CD4-positive, alpha-beta T cell treated with Interferon gamma for 1 hour (primary cell): ENCODE results near the gene FBXL13.
"Not testable (repeated sequence)": the region's sequence is repeated elsewhere in the genome, so short reads cannot be mapped to it uniquely, and the experiment has no call there.

Source experiments
- DNase-seq: peaks from one replicate; pipeline ENCODE4 v3.0.0-alpha.2; 2020

The FBXL13 gene

DNA sequence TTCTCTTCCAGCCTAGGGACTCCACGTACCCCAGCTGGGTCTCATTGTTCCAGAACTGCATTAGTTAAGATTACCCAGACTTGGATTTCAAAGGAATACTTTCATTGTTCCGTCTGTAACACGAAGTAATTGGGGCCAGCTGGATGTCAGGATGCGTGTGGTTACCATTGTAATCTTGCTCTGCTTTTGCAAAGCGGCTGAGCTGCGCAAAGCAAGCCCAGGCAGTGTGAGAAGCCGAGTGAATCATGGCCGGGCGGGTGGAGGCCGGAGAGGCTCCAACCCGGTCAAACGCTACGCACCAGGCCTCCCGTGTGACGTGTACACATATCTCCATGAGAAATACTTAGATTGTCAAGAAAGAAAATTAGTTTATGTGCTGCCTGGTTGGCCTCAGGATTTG lies 140.8 kb downstream of the FBXL13 start:
- no peak for DNase-seq

DNA sequence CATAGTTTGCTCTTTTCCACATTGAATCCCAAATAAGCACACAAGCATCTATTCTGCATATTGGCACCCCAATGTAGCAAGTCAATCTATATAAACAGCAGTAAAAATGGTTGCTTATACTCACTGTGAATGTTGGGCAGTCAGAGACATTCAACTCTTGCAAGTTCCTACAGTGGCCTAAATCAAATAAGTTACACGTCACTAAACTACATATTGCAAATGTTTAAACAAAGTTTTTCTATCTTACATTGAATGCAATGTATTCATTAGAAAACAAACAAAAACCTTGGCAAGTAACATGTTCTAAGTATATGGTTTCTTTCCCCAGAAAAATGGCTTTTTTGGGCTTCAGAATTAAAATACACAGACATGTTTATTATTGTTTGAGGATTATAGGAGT lies 142.8 kb downstream of the FBXL13 start:
- no peak for DNase-seq

DNA sequence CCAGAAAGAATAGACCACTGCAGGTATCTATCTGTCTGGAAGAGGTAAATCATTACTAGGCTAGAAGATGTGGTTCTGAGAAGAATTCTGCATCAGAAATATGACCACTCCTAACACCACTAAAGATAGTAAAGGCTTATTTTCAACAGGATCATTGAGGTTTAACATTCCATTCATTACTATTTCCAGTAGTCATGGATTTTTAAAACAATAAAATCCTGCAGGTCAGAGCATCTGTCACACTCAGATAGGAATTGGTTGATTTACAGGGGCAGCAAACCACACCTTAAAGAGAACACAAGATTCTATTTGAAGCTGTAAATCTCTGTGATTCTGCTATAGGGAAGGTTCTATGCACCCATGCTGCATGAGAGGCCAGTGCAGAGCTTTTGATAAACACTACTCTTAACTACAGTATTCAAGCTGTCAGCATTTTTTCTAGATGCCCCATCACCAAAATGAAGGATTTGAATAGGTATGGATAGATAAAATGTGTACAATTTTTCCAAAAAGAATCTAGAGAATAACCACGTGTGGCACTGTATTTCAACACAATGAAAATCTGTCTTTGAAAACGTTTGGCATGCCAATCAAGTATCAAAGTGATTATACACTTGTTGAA lies 147.2 kb downstream of the FBXL13 start:
- DNase-seq = no peak

DNA sequence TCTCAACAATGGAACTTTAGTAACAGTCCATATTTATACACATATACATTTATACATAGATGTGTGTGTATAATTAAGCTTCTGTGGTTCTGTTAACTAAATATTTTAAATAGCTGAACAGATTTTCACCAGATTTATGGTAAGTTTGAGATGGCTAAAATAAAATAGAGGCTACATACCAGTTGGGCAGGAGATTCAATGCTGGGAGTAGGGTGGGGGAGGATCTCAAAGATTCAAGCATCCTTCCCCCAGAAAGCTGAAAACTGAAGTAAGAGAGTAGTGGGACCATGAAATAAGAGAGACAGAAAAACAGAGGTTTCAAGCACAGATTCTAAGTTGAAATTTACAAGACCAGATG lies 147.8 kb downstream of the FBXL13 start:
- no peak for DNase-seq

DNA sequence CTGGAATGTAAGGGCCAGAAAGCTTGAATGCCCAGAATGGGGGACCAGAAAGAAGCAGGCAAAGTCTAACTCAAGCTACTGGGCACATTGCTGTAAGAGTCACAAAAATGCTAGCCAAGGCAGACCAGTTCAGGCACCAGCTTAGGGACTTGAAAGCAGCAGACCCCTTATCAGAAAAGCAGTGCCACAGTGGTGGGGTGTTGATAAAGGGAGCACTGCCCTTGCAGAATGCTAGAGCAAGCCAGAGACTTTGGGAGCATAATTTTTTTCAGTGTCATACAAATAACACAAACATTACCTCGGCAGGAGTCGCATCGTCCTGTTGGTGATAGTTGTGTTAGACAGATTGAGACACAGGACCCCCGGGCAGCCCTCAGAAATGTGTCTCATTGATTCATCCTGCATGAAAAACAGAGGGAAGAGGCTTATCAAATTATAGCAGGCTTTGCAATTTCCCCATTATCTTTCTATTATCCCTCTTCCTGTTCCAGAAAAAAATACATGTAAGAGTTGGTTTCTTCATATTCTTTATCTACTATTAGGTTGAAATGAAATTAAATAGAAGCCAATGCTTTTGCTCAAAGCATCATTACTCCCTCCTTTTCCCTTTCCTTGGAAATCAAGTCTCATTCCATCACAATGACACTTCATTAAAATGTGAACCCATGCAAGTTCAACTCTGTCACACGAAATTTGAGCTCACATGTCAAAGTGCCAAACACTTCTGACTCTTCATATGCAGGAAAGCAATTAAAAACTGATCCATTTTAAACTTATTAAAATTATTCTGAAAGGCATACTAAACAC lies 148.4 kb downstream of the FBXL13 start:
- no peak for DNase-seq

DNA sequence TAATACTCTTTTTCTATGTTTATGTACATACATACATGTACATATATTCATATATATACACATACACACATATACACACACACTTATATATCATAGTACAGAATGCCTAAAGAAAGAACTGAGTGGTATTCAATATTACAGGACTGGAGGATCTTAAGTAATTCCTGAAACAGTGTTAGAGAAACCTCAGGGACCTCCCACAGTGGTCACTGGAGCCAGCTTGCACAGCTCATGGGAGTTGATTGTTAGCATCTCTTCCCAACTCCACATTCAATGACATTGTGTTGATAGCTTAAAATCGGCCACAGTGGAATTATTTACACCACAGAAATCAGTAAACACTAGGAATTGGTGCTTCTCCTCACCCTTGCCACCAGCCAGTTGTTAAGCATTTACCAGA lies 155.8 kb downstream of the FBXL13 start:
- DNase-seq = no peak

DNA sequence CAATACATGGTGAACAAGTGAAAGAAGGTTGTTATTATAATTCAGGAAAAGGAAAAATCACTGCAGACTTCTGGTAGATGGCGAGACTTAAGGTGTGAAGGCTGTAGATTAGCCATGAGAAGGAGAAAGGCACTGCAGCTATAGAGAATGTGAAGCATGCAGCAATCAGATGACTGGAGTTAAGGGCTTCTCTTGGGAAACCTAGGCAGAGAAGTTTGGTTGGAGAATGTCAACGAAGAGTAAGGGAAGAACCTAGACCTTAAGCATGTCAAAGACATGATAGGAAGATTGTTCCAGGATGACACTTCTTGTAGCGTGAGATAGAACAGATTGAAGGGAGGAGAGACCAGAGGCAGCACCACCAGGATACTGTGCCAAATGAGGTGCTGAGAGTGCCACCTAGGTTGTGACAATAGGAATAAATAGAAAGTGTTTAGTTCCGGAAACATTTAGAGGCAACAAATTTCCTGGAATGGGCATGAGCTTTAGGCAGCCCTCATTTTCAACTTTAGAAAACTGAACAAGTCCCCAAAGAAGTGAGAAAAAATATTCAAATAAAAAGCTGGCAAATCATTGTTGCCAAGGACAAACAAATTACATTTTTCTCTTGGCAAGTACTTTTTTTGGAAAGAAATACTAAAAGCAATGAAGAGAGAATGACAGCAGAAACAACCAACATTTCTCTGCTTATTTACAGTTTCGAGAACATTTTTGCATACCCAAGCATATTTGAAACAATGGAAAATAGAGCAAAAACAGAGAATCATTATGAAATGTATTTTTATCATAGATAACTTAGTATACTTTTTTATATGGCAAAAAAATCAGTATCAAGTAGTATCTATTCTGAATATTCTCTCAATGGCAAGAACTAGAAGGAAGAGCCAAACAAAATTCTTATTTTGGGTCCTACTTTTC lies 156.9 kb downstream of the FBXL13 start:
- no peak for DNase-seq

DNA sequence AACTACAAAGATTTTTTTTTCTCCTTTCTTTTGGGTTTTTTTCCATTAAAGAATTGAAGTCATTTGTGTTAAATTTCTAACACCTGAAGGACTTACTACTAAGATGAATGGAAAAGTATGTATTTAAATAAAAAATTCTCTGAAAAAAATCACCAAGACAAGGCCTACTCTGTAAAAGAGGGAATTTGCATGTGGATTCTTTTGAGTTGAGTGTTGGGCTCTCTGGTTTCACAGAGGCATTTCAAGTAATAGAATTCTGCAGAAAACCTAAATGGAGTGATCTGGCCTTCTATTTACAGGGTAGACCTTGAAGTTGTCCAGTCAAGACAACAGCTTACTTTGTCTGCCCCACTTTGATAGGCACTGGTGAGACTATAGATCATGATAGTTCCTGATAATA lies 157.7 kb downstream of the FBXL13 start:
- no peak for DNase-seq

DNA sequence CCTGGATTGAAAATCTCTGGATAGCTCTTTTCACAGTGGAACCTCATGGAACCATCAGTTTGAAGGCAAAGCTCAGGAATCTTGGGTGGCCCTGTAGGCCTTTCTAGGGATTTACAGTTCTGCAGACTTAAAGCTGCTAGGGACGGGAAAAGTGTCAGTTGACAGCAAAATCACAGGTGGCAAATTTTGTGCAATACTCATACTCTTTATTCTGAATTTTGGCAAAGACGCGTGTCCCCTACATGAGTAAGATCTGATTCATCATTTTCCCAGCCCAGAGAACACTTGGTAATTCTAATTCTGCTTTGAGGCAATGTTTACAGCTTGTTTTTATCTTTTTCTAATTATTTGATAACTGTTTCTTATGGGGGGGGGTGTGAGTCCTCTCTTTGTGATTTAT lies 158.2 kb downstream of the FBXL13 start:
- no peak for DNase-seq

DNA sequence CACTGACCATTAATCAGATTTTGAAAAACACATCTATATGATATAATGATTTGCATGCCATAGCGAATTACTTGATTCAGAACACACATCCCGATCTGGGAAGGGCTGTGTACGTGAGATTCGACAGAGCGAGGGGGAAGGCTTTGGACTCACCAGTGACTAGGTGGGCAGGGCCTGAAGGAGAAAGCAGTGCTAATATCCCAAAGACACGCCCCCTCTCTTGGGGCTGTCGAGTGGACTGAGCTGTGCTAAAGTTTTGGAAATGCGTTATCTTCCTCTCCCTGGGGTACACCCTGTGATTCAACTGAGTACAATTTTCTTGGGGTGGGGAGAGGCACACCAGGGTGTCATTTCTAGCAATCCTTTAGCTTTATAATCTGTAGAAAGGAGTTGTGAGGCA lies 160.0 kb downstream of the FBXL13 start:
- DNase-seq = no peak

DNA sequence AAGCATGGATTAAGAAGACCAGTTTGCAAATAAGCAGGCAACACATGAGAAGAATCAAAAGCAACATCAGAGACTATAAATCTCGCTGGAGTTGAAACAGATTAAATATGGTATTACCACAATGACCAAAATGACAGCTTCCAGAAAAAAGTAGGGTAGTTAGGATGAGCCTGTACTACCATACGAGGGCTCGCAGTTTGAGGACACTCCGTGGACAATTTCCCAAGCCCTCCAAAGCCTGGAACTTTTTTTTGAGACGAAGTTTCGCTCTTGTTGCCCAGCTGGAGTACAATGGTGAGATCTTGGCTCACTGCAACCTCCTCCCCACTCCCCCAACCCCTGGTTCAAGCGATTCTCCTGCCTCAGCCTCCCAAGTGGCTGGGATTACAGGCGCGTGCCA lies 160.8 kb downstream of the FBXL13 start:
- DNase-seq = no peak

DNA sequence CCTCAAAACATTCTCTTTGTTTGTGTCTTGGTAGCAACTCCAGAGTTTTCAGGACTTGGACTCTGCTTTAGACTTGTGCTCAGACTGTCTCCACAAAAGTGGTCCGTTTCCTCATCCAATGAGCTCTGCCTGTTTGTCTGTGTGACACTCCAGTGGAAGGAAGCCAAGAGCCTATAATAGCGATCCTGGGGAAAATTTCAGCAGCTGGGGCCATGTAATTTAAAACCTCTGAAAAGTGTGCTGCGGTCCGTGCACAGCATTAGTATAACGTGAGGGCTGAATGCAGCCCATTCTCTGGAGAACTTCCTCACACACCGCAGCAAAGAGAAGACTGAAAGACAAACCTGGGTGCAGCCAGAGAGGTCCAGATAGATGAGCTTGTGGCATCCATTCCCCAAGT lies 161.9 kb downstream of the FBXL13 start, which contains the start of gene LRRC17:
Gene LRRC17 (plus strand): TSS at position 259 of the 400 bp plus-strand sequence. CDS start 20,914 bp downstream, outside the sequence.
- DNase-seq = no peak

DNA sequence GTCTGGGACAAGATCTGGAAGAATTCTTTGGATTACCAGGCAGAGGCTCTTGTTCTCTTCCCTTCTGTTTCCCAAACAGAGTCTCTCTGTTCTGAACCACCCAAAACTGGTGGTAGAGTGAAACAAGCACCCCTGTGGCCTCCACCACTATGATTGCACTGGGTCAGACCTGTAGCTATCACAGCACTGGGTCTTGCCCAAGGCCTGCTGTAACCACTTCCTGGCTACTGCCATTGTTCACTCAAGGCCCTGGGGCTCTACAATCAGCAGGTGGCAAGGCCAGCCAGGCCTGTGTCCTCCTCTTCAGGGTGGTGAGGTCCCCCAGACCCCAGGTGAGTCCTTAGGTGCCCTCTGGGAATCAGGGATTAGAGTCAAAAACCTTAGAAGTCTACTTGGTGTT lies 165.9 kb downstream of the FBXL13 start:
- no peak for DNase-seq

DNA sequence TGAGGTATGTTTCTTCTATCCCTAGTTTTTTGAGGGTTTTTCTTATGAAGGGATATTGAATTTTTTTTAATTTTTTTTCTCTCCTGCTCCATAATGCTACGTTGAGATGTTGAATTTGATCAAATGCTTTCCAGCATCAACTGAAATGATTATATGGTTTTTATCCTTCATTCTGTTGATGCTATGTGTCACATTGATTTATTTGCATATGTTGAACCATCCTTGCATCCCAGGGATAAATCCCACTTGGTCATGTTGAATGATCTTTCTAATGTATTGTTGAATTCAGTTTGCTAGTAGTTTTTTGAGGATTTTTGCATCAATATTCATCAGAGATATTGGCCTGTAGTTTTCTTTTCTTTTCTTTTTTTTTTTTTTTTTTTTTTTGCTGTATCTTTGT lies 171.0 kb downstream of the FBXL13 start:
- DNase-seq = not testable (repeated sequence)

DNA sequence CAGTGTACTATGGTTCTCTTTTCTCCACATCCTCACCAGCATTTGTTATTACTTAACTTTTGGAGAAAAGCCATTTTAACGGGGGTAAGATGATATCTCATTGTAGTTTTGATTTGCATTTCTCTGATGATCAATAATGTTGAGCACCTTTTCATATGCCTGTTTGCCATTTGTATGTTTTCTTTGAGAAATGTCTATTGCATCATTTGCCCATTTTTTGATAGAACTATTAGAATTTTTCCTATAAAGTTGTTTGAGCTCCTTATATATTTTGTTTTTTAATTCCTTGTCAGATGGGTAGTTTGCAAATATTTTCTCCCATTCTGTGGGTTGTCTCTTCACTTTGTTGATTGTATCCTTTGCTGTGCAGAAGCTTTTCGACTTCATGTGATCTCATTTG lies 172.5 kb downstream of the FBXL13 start:
- DNase-seq = not testable (repeated sequence)

DNA sequence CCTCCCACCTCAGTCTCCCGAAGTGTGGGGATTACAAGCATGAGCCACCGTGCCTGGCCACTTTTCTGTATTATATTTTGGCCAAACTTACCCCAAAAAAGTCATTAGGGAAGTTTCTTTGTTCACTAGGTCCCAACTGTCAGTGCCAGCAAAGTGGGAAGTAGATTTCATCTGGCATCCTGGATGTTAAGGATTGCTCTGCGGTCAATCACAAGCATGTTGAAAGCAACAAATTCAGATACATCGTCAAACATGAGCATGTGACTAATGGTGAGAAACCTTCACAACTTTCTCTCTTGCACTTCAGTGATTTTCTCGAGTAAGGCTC lies 176.1 kb downstream of the FBXL13 start:
- no peak for DNase-seq

DNA sequence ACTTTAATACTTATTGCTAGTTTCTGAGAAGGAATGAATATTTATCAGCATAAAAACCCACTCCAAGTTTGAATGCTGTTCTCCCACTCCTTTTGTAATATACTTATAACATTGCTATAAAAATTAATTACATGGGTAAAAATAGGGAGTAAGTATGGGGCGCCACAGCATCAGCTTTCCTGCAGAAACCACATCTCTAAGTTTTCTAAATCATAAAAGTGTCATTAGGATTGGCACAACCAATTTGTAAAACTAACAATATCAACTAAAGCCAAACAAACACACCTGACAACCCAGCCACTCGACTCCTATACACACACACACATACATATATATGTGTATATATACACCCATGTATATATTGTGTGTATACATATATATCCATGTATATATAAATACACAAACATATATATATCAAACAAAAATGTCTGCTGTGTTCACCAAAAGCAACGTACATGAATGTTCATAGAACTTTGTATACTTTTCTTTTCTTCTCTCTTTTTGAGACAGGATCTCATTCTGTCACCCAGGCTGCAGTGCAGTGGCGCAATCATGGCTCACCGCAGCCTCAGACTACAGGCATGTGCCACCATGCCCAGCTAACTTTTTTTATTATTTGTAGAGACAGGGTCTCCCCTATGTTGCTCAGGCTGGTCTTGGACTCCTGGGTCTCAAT lies 176.6 kb downstream of the FBXL13 start:
- no peak for DNase-seq

DNA sequence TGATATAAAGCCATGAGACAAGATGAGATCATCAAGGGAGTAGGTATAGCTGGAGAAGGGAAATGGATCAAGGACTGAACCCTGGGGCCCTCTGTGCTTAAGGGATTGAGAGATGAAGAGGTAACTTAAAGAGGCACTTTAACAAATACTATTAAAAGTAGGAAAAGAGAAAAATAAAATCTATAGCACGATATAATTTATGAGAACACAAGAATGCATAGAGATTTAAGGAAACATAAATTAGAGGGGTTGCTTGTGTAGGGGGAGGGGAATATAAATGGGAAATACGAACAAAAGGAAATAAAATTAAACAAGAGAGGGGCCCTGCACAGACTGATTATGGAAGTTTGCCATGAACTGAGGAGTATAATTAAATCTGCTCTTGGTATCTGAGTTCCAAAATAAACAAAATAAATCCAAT lies 177.4 kb downstream of the FBXL13 start:
- no peak for DNase-seq

DNA sequence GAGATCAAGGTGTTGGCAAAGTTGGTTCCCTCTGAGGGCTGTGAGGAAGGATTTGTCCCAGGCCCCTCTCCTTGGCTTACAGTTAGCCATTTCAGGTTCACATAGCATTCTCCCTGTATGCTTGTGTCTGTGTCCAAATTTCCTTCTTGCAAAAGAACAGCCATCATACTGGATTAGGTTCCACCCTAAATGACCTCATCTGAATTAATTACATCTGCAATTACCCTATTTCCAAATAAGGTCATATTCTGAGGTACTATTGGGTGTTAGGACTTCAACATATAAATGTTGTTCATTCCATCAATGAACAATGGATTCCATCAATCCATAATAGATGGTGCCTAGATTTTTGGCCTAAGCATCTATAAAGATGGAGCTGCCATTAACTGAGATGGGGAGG lies 178.0 kb downstream of the FBXL13 start:
- no peak for DNase-seq

DNA sequence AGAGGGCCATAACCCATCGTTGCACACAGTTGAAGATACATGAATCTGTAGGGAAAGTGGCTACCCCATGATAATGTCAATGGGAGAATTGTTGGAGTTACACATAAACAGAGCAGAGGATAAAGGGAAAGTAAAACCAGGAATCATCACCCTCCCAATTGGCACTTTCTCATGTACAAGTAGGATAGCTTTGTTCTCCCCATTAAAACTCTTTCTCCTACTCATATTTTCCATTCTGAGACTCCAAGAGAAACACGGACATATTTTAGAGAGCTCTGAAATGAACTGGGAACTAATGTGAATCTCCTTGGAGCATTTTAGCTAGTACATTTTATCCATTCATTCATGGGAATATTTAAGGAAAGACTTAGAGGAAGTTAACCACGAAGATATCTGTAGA lies 179.0 kb downstream of the FBXL13 start:
- DNase-seq = no peak

DNA sequence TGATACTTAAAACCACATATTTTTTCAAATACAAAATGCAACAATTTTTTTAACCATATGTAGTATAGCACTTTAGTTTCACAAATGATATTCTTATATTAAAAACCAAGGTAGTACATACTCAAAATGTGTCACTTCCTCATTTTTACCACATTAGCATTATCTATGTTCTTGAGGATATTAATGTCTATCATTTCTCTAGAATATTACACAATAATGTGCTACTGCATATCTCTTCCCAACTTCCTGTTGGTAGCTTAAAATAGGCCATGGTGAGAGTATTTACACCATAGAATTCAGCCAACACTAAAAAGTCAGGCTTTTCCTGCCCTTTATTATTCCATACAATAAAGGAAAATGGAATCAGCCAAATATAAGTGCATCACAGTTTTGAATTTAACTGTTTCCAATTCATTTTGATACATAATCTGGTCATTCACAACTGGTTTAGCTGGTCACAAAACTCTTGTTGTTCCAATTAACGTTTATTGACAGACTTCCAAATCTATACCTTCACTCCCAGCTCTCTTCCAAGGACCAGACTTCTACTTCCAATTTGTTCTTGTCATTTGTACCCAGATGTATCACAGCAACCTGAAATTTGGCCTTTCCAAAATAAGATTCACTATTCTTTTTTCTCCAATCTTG lies 181.8 kb downstream of the FBXL13 start:
- no peak for DNase-seq

DNA sequence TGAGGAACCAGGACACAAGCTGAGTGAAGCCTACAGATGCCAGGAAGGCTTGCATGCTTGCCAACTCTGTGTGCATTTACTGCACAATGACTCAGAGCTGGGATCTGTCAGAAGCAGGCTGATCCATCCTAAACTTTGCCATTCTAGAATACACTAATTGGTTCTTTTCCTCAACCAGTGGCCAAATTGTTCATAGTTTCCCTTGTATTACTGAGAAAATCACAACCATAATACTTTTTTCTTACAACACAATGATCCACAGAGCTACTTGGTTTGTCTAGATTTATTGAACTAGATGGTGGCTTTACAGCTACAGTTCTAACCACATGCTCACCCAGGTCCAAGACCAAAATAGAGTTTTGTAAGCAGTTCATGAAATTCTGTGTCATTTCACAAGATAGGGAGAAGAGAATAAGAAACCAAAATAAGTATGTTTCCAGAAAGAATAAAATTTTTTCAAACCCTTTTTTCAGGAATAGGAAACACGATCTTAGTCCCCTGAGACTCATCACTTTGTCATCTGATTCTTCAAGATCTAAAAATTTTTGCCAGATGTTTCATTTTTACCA lies 182.8 kb downstream of the FBXL13 start:
- no peak for DNase-seq
